DND-41 (cell line): Measurements from ENCODE around the gene DNAAF5.

Experiments used
- ATAC-seq: fragments of 200-7000 bp; cut with Tn5 transposase; 3 replicates; pipeline ENCODE4 v1.9.1; 2021; ENCODE audit warnings: low read depth; ENCODE audit not compliant: insufficient read depth
- DNase-seq: peaks from one replicate; pipeline ENCODE4 v3.0.0-alpha.2; 2020
- H2AFZ ChIP-seq: 2 replicates; pipeline ENCODE4 v1.6.0; 2012; ENCODE audit warnings: low read depth, low read length
- H3K27ac ChIP-seq: 2 replicates; pipeline ENCODE4 v1.5.1; 2012; ENCODE audit warnings: low read length, inconsistent platforms
- H3K27me3 ChIP-seq: fragments of 200-600 bp; sonication (generic); 2 replicates; pipeline ENCODE4 v1.6.0; 2012; ENCODE audit warnings: low read length, mild to moderate bottlenecking, inconsistent platforms; ENCODE audit not compliant: insufficient read depth, poor library complexity
- H3K36me3 ChIP-seq: 2 replicates; pipeline ENCODE4 v1.5.1; 2012; ENCODE audit warnings: low read length, inconsistent platforms; ENCODE audit not compliant: insufficient read depth
- H3K4me1 ChIP-seq: 2 replicates; pipeline ENCODE4 v1.5.1; 2012; ENCODE audit warnings: mild to moderate bottlenecking, low read length; ENCODE audit not compliant: insufficient read depth
- H3K4me2 ChIP-seq: 2 replicates; pipeline ENCODE4 v1.6.0; 2012; ENCODE audit warnings: mild to moderate bottlenecking, moderate library complexity, low read length, inconsistent platforms; ENCODE audit not compliant: insufficient read depth
- H3K4me3 ChIP-seq, 2 experiments: fragments of 200-600 bp in 1 of 2; shearing (Covaris generic) in 1 of 2; 2 replicates each; pipeline ENCODE4 v1.5.1; 2012 to 2016; ENCODE audit warnings: inconsistent platforms in 2 of 2, low read length in 2 of 2, mild to moderate bottlenecking in 2 of 2, low read depth in 1 of 2, moderate library complexity in 1 of 2
- H3K79me2 ChIP-seq: 2 replicates; pipeline ENCODE4 v1.6.0; 2012; ENCODE audit warnings: low read length, inconsistent platforms; ENCODE audit not compliant: insufficient read depth
- H3K9ac ChIP-seq: 2 replicates; pipeline ENCODE4 v1.6.0; 2012; ENCODE audit warnings: low read depth, mild to moderate bottlenecking, inconsistent platforms, low read length, moderate library complexity
- H3K9me3 ChIP-seq: 2 replicates; pipeline ENCODE4 v1.5.1; 2012; ENCODE audit warnings: low read length, moderate library complexity, mild to moderate bottlenecking, inconsistent platforms; ENCODE audit not compliant: insufficient read depth, severe bottlenecking
- H4K20me1 ChIP-seq: 2 replicates; pipeline ENCODE4 v1.6.0; 2012; ENCODE audit warnings: low read length; ENCODE audit not compliant: insufficient read depth
- CTCF ChIP-seq: IDR thresholded peaks from 2 replicates; pipeline ENCODE4 v1.5.1; 2012; ENCODE audit warnings: borderline replicate concordance, low read length, moderate library complexity, mild to moderate bottlenecking; ENCODE audit not compliant: poor library complexity, severe bottlenecking; ENCODE audit errors: extremely low read depth
- EZH2 ChIP-seq: IDR thresholded peaks from 3 replicates; pipeline ENCODE4 v1.6.1; 2012; ENCODE audit warnings: borderline replicate concordance, low read depth, mild to moderate bottlenecking, moderate library complexity, low read length, inconsistent platforms; ENCODE audit not compliant: severe bottlenecking

Gene DNAAF5

GRCh38 chr7:776381-776780 is 49.9 kb downstream of the DNAAF5 start:
- Histone ChIP-seq H3K9ac (no peak overlapping the region), H3K4me1 (no peaks in the 10 kb centered on the region), H3K79me2 (no peaks in the 10 kb centered on the region), H3K4me3 (no peak overlapping the region), H4K20me1 (0 out of 2 replicates have a peak, but pooled peaks cover 3% of the 10 kb centered on the region), H3K27ac (no peak overlapping the region), H2AFZ (no peak overlapping the region), H3K4me2 (no peak overlapping the region), H3K36me3 (peaks cover 97% of the 10 kb centered on the region), H3K9me3 (no peaks in the 10 kb centered on the region), H3K27me3 (no peaks in the 10 kb centered on the region)
- no peak for ATAC-seq
- DNase-seq = no peak
- TF ChIP-seq CTCF (no peak), EZH2 (no peak)

- Histone ChIP-seq H3K27me3 (no peaks in the 10 kb centered on the region), H3K9ac (no peak overlapping the region), H2AFZ (no peak overlapping the region), H3K79me2 (no peaks in the 10 kb centered on the region), H3K36me3 (peaks cover 97% of the 10 kb centered on the region), H3K9me3 (no peaks in the 10 kb centered on the region), H4K20me1 (0 out of 2 replicates have a peak, but pooled peaks cover 3% of the 10 kb centered on the region), H3K4me1 (no peaks in the 10 kb centered on the region), H3K27ac (no peak overlapping the region), H3K4me3 (no peak overlapping the region), H3K4me2 (no peak overlapping the region)
- ATAC-seq = no peak
- no peak for TF ChIP-seq EZH2
- TF ChIP-seq CTCF = no peak
- DNase-seq = no peak
Measured at GRCh38 chr7:776992-777727, 50.7 kb downstream of the DNAAF5 start.

- Histone ChIP-seq H3K9ac (no peak overlapping the region), H3K4me3 (no peak overlapping the region), H3K36me3 (peaks cover 97% of the 10 kb centered on the region), H3K4me1 (no peaks in the 10 kb centered on the region), H3K27ac (no peak overlapping the region), H3K4me2 (no peak overlapping the region), H2AFZ (no peak overlapping the region), H4K20me1 (peaks cover 3% of the 10 kb centered on the region; the same call in 1 of the 2 replicates), H3K9me3 (no peaks in the 10 kb centered on the region), H3K27me3 (no peaks in the 10 kb centered on the region), H3K79me2 (no peaks in the 10 kb centered on the region)
- ATAC-seq (no peak), DNase-seq (no peak)
- no peak for TF ChIP-seq EZH2
- TF ChIP-seq CTCF = no peak
Measured at GRCh38 chr7:777728-778078, 51.2 kb downstream of the DNAAF5 start.
